HepG2 (cell line): ENCODE measurements around the gene RBM12. TPM values are rescaled to one million over a fixed set of nuclear protein-coding genes. Genes with fewer than 3 reads are reported as not detected.

Experiments
- CENPX ChIP-seq: sonication (generic); formaldehyde crosslinking; IDR thresholded peaks from 2 replicates; pipeline ENCODE4 v1.9.0; 2021; ENCODE audit warnings: mild to moderate bottlenecking, missing genetic modification reagents, moderate library complexity
- FOXJ3 ChIP-seq: sonication (generic); formaldehyde crosslinking; IDR thresholded peaks from 2 replicates; pipeline ENCODE4 v1.4.0; 2020; ENCODE audit warnings: missing genetic modification reagents, mild to moderate bottlenecking, borderline replicate concordance
- GATAD1 ChIP-seq: IDR thresholded peaks from 2 replicates; pipeline ENCODE4 v1.6.1; 2016; ENCODE audit warnings: missing genetic modification reagents, missing compliant biosample characterization
- HIC2 ChIP-seq: sonication (generic); formaldehyde crosslinking; IDR thresholded peaks from 2 replicates; pipeline ENCODE4 v1.9.0; 2022; ENCODE audit warnings: low read depth, missing genetic modification reagents
- HNRNPLL ChIP-seq: fragments of 200-400 bp; formaldehyde crosslinking; IDR thresholded peaks from 2 replicates; pipeline ENCODE4 v1.6.1; 2017; ENCODE audit warnings: mild to moderate bottlenecking, low read depth, low read length; ENCODE audit not compliant: poor library complexity, severe bottlenecking
- KDM2A ChIP-seq: sonication (generic); formaldehyde crosslinking; IDR thresholded peaks from 2 replicates; pipeline ENCODE4 v1.4.0; 2020; ENCODE audit warnings: low read depth, missing genetic modification reagents, borderline replicate concordance
- KDM3A ChIP-seq: IDR thresholded peaks from 2 replicates; pipeline ENCODE4 v1.6.1; 2018; ENCODE audit warnings: low read depth, missing compliant biosample characterization
- MBNL3 ChIP-seq: fragments of 250-450 bp; sonication (Bioruptor Pico); conservative IDR thresholded peaks from 2 replicates; pipeline ENCODE4 v1.8.0; 2022; ENCODE audit warnings: mild to moderate bottlenecking, inconsistent platforms
- PLRG1 ChIP-seq: fragments of 450-650 bp; conservative IDR thresholded peaks from 2 replicates; pipeline ENCODE4 v1.6.1; 2016
- SNAI1 ChIP-seq: sonication (generic); formaldehyde crosslinking; IDR thresholded peaks from 2 replicates; pipeline ENCODE4 v1.5.0; 2020; ENCODE audit warnings: mild to moderate bottlenecking, missing genetic modification reagents, borderline replicate concordance
- SNAPC2 ChIP-seq: sonication (generic); formaldehyde crosslinking; IDR thresholded peaks from 2 replicates; pipeline ENCODE4 v1.8.1; 2022; ENCODE audit warnings: mild to moderate bottlenecking, missing genetic modification reagents
- ZNF121 ChIP-seq: sonication (generic); formaldehyde crosslinking; IDR thresholded peaks from 2 replicates; pipeline ENCODE4 v1.5.0; 2020; ENCODE audit warnings: mild to moderate bottlenecking, missing genetic modification reagents
- ZNF20 ChIP-seq: sonication (generic); formaldehyde crosslinking; IDR thresholded peaks from 2 replicates; pipeline ENCODE4 v1.4.0; 2020; ENCODE audit warnings: mild to moderate bottlenecking, moderate library complexity, missing genetic modification reagents
- ZNF260 ChIP-seq: sonication (generic); formaldehyde crosslinking; IDR thresholded peaks from 2 replicates; pipeline ENCODE4 v1.4.0; 2020; ENCODE audit warnings: missing genetic modification reagents, low read depth, mild to moderate bottlenecking, borderline replicate concordance
- ZNF513 ChIP-seq: sonication (generic); formaldehyde crosslinking; conservative IDR thresholded peaks from 2 replicates; pipeline ENCODE4 v1.5.0; 2020; ENCODE audit warnings: missing genetic modification reagents
- ZNF703 ChIP-seq: sonication (generic); formaldehyde crosslinking; IDR thresholded peaks from 2 replicates; pipeline ENCODE4 v1.5.1; 2020; ENCODE audit warnings: missing genetic modification reagents, mild to moderate bottlenecking, moderate library complexity, borderline replicate concordance
- ZNF788 ChIP-seq: sonication (generic); formaldehyde crosslinking; IDR thresholded peaks from 2 replicates; pipeline ENCODE4 v1.5.0; 2020; ENCODE audit warnings: mild to moderate bottlenecking, missing genetic modification reagents, borderline replicate concordance
- ZSCAN12 ChIP-seq: sonication (generic); formaldehyde crosslinking; IDR thresholded peaks from 2 replicates; pipeline ENCODE4 v1.9.0; 2021; ENCODE audit warnings: mild to moderate bottlenecking, missing genetic modification reagents
- polyA plus RNA-seq, 8 experiments: library from polyadenylated mRNA; depleted of rRNA in 3 of 8; stranded (reverse) in 7 of 8; unstranded in 1 of 8; fragments of >200 nt; fragmentation: Illumina TruSeq in 4 of 8; extraction: Trizol in 4 of 8; gene quantifications; 2 replicates each; pipeline versions ENCODE4 v1.2.1 to v1.2.3, GENCODE V29; 2011 to 2016; ENCODE audit warnings: low read depth in 4 of 8, missing spikeins in 1 of 8, mixed read lengths in 1 of 8; ENCODE audit not compliant: insufficient read depth in 1 of 8
- total RNA-seq, 5 experiments: library from RNA; depleted of rRNA; stranded (reverse); fragments of >200 nt; fragmentation: Illumina TruSeq; extraction: Trizol; gene quantifications; 2 replicates each; pipeline ENCODE4 v1.2.3, GENCODE V29; 2016; ENCODE audit warnings: low read depth in 1 of 5
- TF ChIP-seq, protein P1 (sequence below): sonication (generic); formaldehyde crosslinking; IDR thresholded peaks from 2 replicates; pipeline ENCODE4 v1.4.0; 2020; ENCODE audit warnings: mild to moderate bottlenecking, missing genetic modification reagents, borderline replicate concordance
- TF ChIP-seq, protein P2 (sequence below), 2 experiments: fragments of 450-650 bp in 1 of 2; sonication (generic) in 1 of 2; formaldehyde crosslinking; IDR thresholded peaks; 2 replicates each; pipeline versions ENCODE4 v1.5.0 to v1.8.0; 2020 to 2022; ENCODE audit warnings: mild to moderate bottlenecking in 1 of 2, missing genetic modification reagents in 1 of 2

RBM12 gene
- total and polyA plus RNA-seq, 2 of the 13 experiments (the other 11 are each of a cell fraction or from before 2014, with no cell fraction given) = 97.9 to 104 TPM

- TF ChIP-seq ZNF513 (CRISPR knock-in tag) (peak; percentile 75), FOXJ3 (CRISPR knock-in tag) (peak; percentile 70; the same call in 1 of the 2 replicates), KDM2A (CRISPR knock-in tag) (peak; percentile 100), SNAPC2 (CRISPR knock-in tag) (peak; percentile 98), HNRNPLL (peak; percentile 96), ZNF788 (CRISPR knock-in tag) (peak; percentile 100), SNAI1 (CRISPR knock-in tag) (peak; percentile 100), ZNF703 (peak; percentile 85; the same call in 1 of the 2 replicates), ZSCAN12 (CRISPR knock-in tag) (peak; percentile 70), ZNF20 (CRISPR knock-in tag) (peak; percentile 97), HIC2 (CRISPR knock-in tag) (no peak; the same call in 1 of the 2 replicates), KDM3A (peak; percentile 98), ZNF121 (no peak; the same call in none of the 2 replicates), PLRG1 (no peak), GATAD1 (CRISPR knock-in tag) (peak; percentile 96), ZNF260 (CRISPR knock-in tag) (peak; percentile 96), MBNL3 (CRISPR knock-in tag) (no peak), CENPX (no peak)
- TF ChIP-seq, protein P1, sequence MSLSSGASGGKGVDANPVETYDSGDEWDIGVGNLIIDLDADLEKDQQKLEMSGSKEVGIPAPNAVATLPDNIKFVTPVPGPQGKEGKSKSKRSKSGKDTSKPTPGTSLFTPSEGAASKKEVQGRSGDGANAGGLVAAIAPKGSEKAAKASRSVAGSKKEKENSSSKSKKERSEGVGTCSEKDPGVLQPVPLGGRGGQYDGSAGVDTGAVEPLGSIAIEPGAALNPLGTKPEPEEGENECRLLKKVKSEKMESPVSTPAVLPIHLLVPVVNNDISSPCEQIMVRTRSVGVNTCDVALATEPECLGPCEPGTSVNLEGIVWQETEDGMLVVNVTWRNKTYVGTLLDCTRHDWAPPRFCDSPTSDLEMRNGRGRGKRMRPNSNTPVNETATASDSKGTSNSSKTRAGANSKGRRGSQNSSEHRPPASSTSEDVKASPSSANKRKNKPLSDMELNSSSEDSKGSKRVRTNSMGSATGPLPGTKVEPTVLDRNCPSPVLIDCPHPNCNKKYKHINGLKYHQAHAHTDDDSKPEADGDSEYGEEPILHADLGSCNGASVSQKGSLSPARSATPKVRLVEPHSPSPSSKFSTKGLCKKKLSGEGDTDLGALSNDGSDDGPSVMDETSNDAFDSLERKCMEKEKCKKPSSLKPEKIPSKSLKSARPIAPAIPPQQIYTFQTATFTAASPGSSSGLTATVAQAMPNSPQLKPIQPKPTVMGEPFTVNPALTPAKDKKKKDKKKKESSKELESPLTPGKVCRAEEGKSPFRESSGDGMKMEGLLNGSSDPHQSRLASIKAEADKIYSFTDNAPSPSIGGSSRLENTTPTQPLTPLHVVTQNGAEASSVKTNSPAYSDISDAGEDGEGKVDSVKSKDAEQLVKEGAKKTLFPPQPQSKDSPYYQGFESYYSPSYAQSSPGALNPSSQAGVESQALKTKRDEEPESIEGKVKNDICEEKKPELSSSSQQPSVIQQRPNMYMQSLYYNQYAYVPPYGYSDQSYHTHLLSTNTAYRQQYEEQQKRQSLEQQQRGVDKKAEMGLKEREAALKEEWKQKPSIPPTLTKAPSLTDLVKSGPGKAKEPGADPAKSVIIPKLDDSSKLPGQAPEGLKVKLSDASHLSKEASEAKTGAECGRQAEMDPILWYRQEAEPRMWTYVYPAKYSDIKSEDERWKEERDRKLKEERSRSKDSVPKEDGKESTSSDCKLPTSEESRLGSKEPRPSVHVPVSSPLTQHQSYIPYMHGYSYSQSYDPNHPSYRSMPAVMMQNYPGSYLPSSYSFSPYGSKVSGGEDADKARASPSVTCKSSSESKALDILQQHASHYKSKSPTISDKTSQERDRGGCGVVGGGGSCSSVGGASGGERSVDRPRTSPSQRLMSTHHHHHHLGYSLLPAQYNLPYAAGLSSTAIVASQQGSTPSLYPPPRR = peak; percentile 76
- TF ChIP-seq, protein P2, sequence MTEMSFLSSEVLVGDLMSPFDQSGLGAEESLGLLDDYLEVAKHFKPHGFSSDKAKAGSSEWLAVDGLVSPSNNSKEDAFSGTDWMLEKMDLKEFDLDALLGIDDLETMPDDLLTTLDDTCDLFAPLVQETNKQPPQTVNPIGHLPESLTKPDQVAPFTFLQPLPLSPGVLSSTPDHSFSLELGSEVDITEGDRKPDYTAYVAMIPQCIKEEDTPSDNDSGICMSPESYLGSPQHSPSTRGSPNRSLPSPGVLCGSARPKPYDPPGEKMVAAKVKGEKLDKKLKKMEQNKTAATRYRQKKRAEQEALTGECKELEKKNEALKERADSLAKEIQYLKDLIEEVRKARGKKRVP (CRISPR knock-in tag; IDR thresholded peaks at IDR 0.05) = peak in 1 of 2 experiments; percentile 86; a peak in 2 of 4 replicates
Observed at GRCh38 chr20:35699127-35699956, 34.6 kb upstream of the RBM12 start, which contains the start of the genes NFS1 and ROMO1 (continued).
